ENCODE measurements around the gene MAP7. TPM values are rescaled to one million over a fixed set of nuclear protein-coding genes. Genes with fewer than 3 reads are reported as not detected.
A peak's percentile ranks its signal among the peaks of the same experiment; 100 is the strongest.

MAP7 gene
- total and polyA plus RNA-seq, 10 donors: 0.67 to 4.9 (median 3.0) TPM

- H3K9me3 ChIP-seq: no peaks in the 10 kb centered on the region
- 33 to 52% (median 45%) methylated on average over 1 of the region's 1 CpG for WGBS, 5 donors
- peak overlapping the region in 2 of 8 donors; percentile 4 to 34 for H3K27ac ChIP-seq
- TF ChIP-seq CTCF (IDR thresholded peaks at IDR 0.05 in 8 of 11, conservative IDR thresholded peaks at IDR 0.05 in 3 of 11): no peak
- TF ChIP-seq POLR2A (IDR thresholded peaks at IDR 0.05): no peak
- no peak for TF ChIP-seq POLR2AphosphoS5 (IDR thresholded peaks at IDR 0.05)
- H3K27me3 ChIP-seq (replicated peaks in 1 of 7): no peaks in the 10 kb centered on the region
- H3K4me3 ChIP-seq: no peak overlapping the region
- intact Hi-C loops (cut with DNase I; ENCODE audit: low total_unique reads): no loop called here
- peaks cover 0 to 93% (median 32%) of the 10 kb centered on the region in 6 donors for H3K36me3 ChIP-seq
- no peak for DNase-seq
- peaks cover 9 to 58% (median 31%) of the 10 kb centered on the region in 6 donors for H3K4me1 ChIP-seq
Observed at GRCh38 chr6:136564180-136564579, 14.0 kb upstream of the MAP7 start.

- intact Hi-C loops (cut with DNase I; ENCODE audit: low total_unique reads): no loop called here
- Histone ChIP-seq H3K36me3 (peaks cover 0 to 99% (median 37%) of the 10 kb centered on the region in 6 donors), H3K27me3 (replicated peaks in 1 of 7) (no peaks in the 10 kb centered on the region), H3K27ac (peak overlapping the region in 3 of 8 donors; percentile 21 to 52 (median 38)), H3K4me1 (peaks cover 9 to 58% (median 31%) of the 10 kb centered on the region in 6 donors), H3K4me3 (no peak overlapping the region), H3K9me3 (no peaks in the 10 kb centered on the region)
- no peak for DNase-seq
- WGBS, 5 donors: 65 to 77% (median 70%) methylated on average over 6 of the region's 6 CpGs
- TF ChIP-seq CTCF (IDR thresholded peaks at IDR 0.05 in 8 of 11, conservative IDR thresholded peaks at IDR 0.05 in 3 of 11) (no peak), POLR2A (IDR thresholded peaks at IDR 0.05) (no peak), POLR2AphosphoS5 (IDR thresholded peaks at IDR 0.05) (no peak)
Observed at GRCh38 chr6:136563386-136564152, 13.3 kb upstream of the MAP7 start.

- Histone ChIP-seq H3K9me3 (no peaks in the 10 kb centered on the region), H3K4me1 (peaks cover 9 to 52% (median 31%) of the 10 kb centered on the region in 6 donors), H3K27me3 (replicated peaks in 1 of 7) (no peaks in the 10 kb centered on the region), H3K27ac (peak overlapping the region in 6 of 8 donors; percentile 1 to 52 (median 28)), H3K36me3 (peaks cover 0 to 99% (median 45%) of the 10 kb centered on the region in 6 donors), H3K4me3 (no peak overlapping the region)
- no peak for DNase-seq
- WGBS, 5 donors: 37 to 47% (median 41%) methylated on average over 2 of the region's 2 CpGs
- TF ChIP-seq POLR2A (IDR thresholded peaks at IDR 0.05) (no peak), CTCF (IDR thresholded peaks at IDR 0.05 in 8 of 11, conservative IDR thresholded peaks at IDR 0.05 in 3 of 11) (no peak), POLR2AphosphoS5 (IDR thresholded peaks at IDR 0.05) (no peak)
- intact Hi-C loops (cut with DNase I; ENCODE audit: low total_unique reads): no loop called here
Observed at GRCh38 chr6:136562211-136562610, 12.0 kb upstream of the MAP7 start.

- Histone ChIP-seq H3K36me3 (peaks cover 0 to 45% (median 22%) of the 10 kb centered on the region in 6 donors), H3K27ac (no peak overlapping the region), H3K27me3 (replicated peaks in 1 of 7) (peaks cover 0 to 31% (median 19%) of the 10 kb centered on the region in 7 donors), H3K4me1 (peaks cover 6 to 23% (median 20%) of the 10 kb centered on the region in 6 donors), H3K9me3 (no peaks in the 10 kb centered on the region), H3K4me3 (no peak overlapping the region)
- intact Hi-C loops (cut with DNase I; ENCODE audit: low total_unique reads): no loop called here
- TF ChIP-seq POLR2A (IDR thresholded peaks at IDR 0.05) (no peak), POLR2AphosphoS5 (IDR thresholded peaks at IDR 0.05) (peak in 1 of 3 donors; percentile 25)
- WGBS, 5 donors: 70 to 85% (median 72%) methylated on average over 5 of the region's 5 CpGs
- DNase-seq: no peak
Observed at GRCh38 chr6:136553166-136553787, 3.1 kb upstream of the MAP7 start.
